HG03175 (cell line): Measurements from ENCODE around the gene EPAS1.
A peak's percentile ranks its signal among the peaks of the same experiment; 100 is the strongest.

ENCODE experiments used
- ATAC-seq: cut with Tn5 transposase; IDR thresholded peaks from one replicate; pipeline ENCODE4 v1.9.1; 2021; ENCODE audit warnings: mild to moderate bottlenecking, moderate library complexity; ENCODE audit not compliant: unreplicated experiment

EPAS1 gene

DNA sequence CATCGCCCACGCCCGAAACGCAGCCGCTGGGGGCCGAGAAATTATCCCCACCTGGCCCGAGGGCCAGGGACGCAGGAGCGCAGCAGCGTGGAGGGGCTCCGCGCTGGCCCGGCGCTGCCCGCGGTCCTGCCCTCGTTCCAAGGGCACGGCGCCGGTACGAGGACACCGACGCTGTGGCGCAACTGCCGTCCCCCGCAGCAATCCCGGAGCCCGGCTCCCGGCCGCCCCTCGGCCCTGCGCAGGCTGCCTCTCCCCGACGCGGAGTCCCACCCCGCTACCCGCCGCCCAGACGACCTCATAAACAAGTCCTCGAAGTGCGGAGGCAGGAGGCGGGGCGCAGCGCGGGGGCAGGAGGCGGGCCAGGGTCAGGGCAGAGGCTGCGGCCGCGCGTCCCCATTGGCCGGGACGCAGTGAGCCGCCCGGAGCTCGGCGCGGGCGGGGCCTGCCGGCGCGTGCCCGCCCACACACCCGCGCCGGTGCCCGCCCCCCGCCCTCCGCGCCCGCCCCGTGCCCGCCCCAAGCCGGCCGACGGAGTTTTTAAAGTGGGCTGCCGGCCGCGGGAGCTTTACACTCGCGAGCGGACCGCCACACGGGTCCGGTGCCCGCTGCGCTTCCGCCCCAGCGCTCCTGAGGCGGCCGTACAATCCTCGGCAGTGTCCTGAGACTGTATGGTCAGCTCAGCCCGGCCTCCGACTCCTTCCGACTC, at the start of gene EPAS1:
EPAS1 (plus strand) TSS at position 568 of the 706 bp plus-strand sequence. CDS start 505 bp downstream, outside the sequence.
- peak; percentile 82 for ATAC-seq

- ATAC-seq, result no peak
These were observed 49.0 kb upstream of the EPAS1 start for GRCh38 chr2:46248171-46248570.

GRCh38 chr2:46249654-46250053, 47.6 kb upstream of the EPAS1 start:
- no peak for ATAC-seq

GRCh38 chr2:46252891-46253659, 44.1 kb upstream of the EPAS1 start:
- ATAC-seq, result no peak

DNA sequence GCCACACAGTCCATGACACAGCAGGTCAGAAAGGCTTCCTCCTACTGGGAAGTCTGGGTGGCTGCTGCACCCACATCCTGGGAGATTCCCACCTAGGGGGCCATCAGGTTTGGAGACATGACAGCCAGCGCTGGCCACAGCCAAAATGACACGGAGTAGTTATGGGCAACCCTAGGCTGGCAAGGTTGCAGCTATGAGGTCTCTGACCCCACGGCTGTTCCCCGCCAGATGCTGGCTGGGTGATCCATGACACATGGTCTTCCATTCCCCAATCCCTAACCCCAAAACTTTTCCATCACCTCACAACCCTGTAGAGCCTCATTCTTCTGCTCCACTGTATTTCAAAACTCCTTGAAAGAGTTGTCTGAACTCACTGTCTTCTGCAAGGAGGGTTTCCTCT, 42.7 kb upstream of the EPAS1 start:
- ATAC-seq, result no peak

DNA sequence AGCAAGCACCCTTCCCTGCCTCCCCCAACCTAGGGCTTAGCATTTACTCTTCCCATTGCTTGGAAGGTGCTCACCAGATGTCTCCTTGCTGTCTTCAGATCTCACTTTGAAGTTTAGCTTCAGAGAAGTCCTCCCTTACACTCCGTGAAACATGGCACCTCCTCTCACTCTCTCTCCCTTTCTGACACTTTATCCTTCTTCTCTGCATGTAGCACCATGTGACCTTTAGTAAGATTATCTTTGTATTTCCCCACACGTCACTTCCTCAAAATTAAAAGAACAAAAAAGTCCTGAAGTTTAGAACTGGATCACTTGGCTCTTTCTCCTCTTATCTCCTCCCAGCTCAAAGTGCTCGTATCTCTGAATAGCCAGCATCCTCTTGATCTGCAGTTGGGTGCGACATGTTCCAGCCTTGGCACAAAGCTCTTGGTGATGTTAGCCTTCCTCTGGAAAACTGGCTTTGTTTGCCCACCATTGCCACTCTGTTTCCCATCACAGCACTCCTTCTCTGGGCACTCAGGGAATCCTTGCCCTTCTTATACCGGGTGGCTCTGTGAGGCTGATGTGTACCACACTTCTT, 40.6 kb upstream of the EPAS1 start:
- no peak for ATAC-seq

DNA sequence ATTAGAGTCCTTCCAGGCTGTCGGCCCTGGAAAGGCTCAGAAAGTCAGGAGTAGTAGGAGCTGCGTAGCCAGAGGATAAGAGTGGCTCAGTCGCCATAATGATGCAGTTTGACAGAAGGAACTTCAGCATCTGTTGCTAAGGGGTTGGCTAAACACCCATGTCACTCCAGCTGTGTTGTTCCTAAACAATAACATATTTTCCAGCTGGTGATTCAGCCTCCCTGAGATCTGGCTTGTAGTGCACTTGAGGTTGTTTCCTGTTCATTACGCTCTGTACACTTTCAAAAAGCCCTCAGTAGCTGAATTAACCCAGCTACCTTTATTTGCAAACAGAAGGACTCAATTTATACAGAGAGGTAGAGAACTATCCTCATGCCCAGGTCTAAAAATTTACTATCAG, 39.7 kb upstream of the EPAS1 start:
- ATAC-seq, result no peak

DNA sequence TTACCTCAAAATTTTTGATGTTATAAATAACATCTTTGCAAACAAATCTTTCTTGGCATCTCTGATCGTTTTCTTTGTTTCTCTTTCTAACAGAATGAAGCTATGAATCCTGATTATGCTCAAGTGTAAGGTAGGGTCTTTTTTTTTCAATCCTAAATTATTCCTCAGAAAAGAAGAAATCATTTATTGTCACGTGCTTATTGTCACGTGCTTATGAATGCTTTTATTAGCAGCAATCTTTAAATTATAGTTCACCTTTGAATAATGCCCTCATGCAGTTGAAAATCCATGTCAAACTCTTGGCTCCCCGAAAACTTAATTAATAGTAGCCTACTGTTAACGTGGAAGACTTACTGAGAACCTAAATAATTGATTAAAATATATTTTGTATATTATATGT, 39.2 kb upstream of the EPAS1 start:
- ATAC-seq, result no peak

GRCh38 chr2:46258937-46259776, 38.0 kb upstream of the EPAS1 start:
- no peak for ATAC-seq

DNA sequence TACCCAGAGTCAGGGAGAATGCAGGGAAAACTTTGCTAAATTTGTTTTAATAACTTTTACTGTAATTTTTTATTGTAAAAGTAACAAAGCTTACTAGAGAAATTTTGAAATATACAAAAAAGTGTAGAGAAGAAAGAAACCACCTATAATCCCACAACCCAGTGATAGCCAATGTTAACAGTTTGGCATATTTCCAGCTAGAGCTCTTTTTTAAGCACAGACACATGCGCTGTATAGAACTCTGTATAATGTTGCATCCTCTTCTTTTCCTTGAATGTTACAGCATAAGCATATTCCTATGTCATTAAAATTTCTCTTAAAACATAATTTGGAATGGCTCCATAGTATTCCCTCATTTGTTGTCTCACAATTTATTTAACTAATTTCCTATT, 37.4 kb upstream of the EPAS1 start:
- no peak for ATAC-seq

GRCh38 chr2:46260305-46260704, 36.9 kb upstream of the EPAS1 start:
- ATAC-seq, result no peak

DNA sequence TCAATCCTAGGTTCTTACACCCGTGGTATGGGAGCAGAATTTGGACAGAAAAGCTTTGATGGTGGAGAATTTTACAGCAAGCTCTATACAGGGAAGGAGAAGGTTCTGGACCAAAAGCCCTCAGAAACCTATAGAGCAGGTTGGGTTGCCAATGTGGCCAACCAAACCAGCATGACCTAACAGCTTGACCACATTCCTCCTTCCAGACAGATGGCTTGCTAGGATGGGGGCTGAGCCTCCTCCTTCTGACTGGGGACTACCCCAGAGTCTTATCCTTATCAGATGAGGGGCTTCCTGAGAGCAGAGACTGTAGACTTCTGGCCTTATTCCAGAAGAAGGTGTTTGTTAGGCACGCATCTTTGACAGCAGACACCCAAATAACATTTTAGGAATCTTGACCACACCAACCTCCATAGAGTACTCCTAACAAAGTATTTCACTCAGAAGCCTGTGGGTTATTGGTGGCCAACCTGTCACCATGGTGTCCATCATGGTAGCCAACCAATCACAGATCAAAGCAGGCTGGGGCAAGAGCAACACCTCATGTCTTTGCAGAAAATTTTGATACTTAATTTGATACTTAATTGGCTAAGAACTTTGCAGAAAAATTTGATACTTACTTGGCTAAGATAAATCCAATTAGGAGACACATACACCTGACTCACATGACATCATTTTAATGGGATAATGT, 34.8 kb upstream of the EPAS1 start:
- no peak for ATAC-seq

GRCh38 chr2:46263347-46263746, 33.9 kb upstream of the EPAS1 start:
- ATAC-seq, result no peak

GRCh38 chr2:46264447-46264846, 32.8 kb upstream of the EPAS1 start:
- no peak for ATAC-seq

- no peak for ATAC-seq
These were observed 31.1 kb upstream of the EPAS1 start for GRCh38 chr2:46266134-46266533.

GRCh38 chr2:46267616-46268015, 29.6 kb upstream of the EPAS1 start:
- no peak for ATAC-seq

GRCh38 chr2:46268196-46268595, 29.0 kb upstream of the EPAS1 start:
- peak; percentile 56 for ATAC-seq

- ATAC-seq, result no peak
These were observed 28.2 kb upstream of the EPAS1 start for GRCh38 chr2:46269001-46269400.

DNA sequence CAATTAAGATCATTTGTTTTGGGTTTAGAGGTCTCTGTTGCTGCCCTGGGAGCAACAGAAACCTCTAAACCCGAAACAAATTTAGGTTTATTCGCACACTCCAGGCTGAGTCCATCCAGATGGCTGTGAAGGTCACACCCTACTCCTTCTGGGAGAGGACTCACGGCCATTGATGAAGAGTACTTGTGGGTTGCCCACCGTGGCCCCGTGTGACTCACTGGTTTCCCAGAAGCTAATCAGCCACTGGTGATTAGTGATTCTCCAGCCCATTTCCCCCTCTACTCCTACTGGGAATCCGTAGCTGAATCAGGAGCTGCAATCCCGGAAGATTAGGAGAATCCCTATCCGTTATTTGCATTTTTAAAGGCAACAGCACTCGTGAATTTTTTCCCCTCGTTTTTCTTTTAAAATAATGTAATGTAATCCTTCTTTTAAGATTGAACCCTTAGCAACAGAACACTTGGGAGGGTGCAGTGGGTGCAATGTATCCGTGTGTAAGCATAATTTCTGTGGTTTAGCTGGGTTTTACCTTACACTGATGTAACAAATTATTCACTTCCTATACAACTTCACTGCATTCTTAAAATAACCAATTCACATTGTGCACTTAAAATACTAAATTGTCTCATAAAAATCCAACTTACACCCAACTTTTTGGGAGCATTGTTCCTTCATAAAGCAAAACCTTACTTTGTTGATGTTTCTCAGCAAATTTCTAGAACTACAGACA, 27.5 kb upstream of the EPAS1 start:
- no peak for ATAC-seq

DNA sequence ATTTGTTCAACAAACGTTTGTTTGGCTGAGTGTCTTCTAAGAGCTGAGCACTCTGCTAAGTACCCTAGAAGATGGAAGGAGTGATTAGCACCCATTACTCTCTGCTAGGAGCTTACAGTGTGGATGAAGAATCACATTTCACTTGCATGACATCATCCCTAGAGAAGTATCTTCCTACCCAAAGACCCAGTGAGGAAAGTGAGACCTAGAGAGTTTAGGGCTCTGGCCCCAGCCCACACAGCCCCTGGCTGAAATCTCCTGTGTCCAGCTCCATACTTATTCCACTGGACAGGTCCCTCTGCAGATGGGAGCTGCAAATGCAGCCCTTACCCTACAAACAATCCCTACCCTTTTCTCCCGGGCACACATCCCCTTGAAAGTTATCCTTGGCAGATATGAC, 26.8 kb upstream of the EPAS1 start:
- ATAC-seq, result no peak
